ENCODE data around the gene PCDH15.

GRCh38 chr10:53841483-53842145 lies 959.4 kb downstream of the PCDH15 start:
- TF ChIP-seq EZH2 (IDR thresholded peaks at IDR 0.05; ENCODE audit: insufficient read depth, poor library complexity, severe bottlenecking), result no peak
- no peak for TF ChIP-seq EZH2phosphoT487 (IDR thresholded peaks at IDR 0.05; ENCODE audit: insufficient read depth, low read depth)
